B cell (primary cell): ENCODE data around the gene MGAT2. TPM values are rescaled to one million over a fixed set of nuclear protein-coding genes. Genes with fewer than 3 reads are reported as not detected.
A peak's percentile ranks its signal among the peaks of the same experiment; 100 is the strongest.
"Not testable (repeated sequence)": the region's sequence is repeated elsewhere in the genome, so short reads cannot be mapped to it uniquely, and the experiment has no call there.

Experiments used
- ATAC-seq: fragments of 200-7000 bp; cut with Tn5 transposase; one replicate; pipeline ENCODE4 v1.10.0; 2021; ENCODE audit warnings: low read depth, mild to moderate bottlenecking, moderate number of reproducible peaks, moderate library complexity
- CTCF ChIA-PET: fragments of 350-600 bp; sonication (Branson Sonifier 250); formaldehyde crosslinking; loops from one replicate; lab custom pipeline; 2021; ENCODE audit warnings: antibody characterized with exemption, inconsistent platforms; lab: Charles Lee
- POLR2A ChIA-PET: fragments of 350-600 bp; sonication (Branson Sonifier 250); formaldehyde crosslinking; loops from one replicate; lab custom pipeline; 2021; ENCODE audit warnings: antibody characterized with exemption; lab: Charles Lee
- DNase-seq: peaks from one replicate; pipeline ENCODE4 v3.0.0; 2013
- H2AFZ ChIP-seq: 2 replicates; pipeline ENCODE4 v1.6.1; 2012; ENCODE audit warnings: mild to moderate bottlenecking, low read depth, low read length; ENCODE audit not compliant: insufficient read depth, poor library complexity, severe bottlenecking
- H3K27ac ChIP-seq, 2 donors: 1 replicate in 1 of 2; 2 replicates in 1 of 2; pipeline ENCODE4 v1.5.1; 2012 to 2013; ENCODE audit warnings: low read length in 2 of 2, mild to moderate bottlenecking in 2 of 2, moderate library complexity in 1 of 2
- H3K27me3 ChIP-seq, 4 experiments: fragments of 200-600 bp in 1 of 4; sonication (generic) in 1 of 4; replicated peaks in 1 of 4; 1 replicate in 2 of 4; 2 replicates in 2 of 4; pipeline versions ENCODE4 v1.6.1 to v1.7.0; 2013 to 2016; ENCODE audit warnings: low read length in 3 of 4, mild to moderate bottlenecking in 2 of 4, mixed read lengths in 1 of 4, moderate library complexity in 1 of 4; ENCODE audit not compliant: insufficient read depth in 4 of 4, control insufficient read depth in 3 of 4; ENCODE audit errors: control extremely low read depth in 1 of 4
- H3K36me3 ChIP-seq, 2 experiments: replicated peaks in 1 of 2; 1 replicate in 1 of 2; 2 replicates in 1 of 2; pipeline versions ENCODE4 v1.6.1 to v1.7.1; 2013; ENCODE audit warnings: low read length in 1 of 2; ENCODE audit not compliant: insufficient read depth in 2 of 2, control insufficient read depth in 1 of 2; ENCODE audit errors: control extremely low read depth in 1 of 2, extremely low read depth in 1 of 2
- H3K4me1 ChIP-seq, 2 donors: fragments of 200-600 bp in 1 of 2; sonication (generic) in 1 of 2; 1 replicate in 1 of 2; 2 replicates in 1 of 2; pipeline versions ENCODE4 v1.5.1 to v1.6.1; 2013 to 2017; ENCODE audit warnings: low read length in 2 of 2; ENCODE audit not compliant: control insufficient read depth in 2 of 2, insufficient read depth in 2 of 2
- H3K4me2 ChIP-seq: replicated peaks from 2 replicates; pipeline ENCODE3; 2012; ENCODE audit warnings: mild to moderate bottlenecking, low read depth, low read length; ENCODE audit not compliant: poor library complexity, severe bottlenecking
- H3K4me3 ChIP-seq, 5 experiments: fragments of 200-600 bp in 1 of 5; sonication (generic) in 1 of 5; 1 replicate in 3 of 5; 2 replicates in 2 of 5; pipeline versions ENCODE4 v1.5.1 to v1.7.0; 2011 to 2016; ENCODE audit warnings: low read length in 4 of 5, mild to moderate bottlenecking in 4 of 5, low read depth in 2 of 5, control low read depth in 1 of 5, moderate library complexity in 1 of 5; ENCODE audit not compliant: insufficient read depth in 1 of 5; ENCODE audit errors: control extremely low read depth in 1 of 5, extremely low read depth in 1 of 5
- H3K79me2 ChIP-seq: fragments of 200-600 bp; sonication (generic); one replicate; pipeline ENCODE4 v1.6.0; 2016; ENCODE audit warnings: low read length; ENCODE audit not compliant: control insufficient read depth, insufficient read depth
- H3K9ac ChIP-seq: fragments of 200-600 bp; sonication (generic); 2 replicates; pipeline ENCODE4 v1.6.1; 2017; ENCODE audit warnings: mild to moderate bottlenecking, low read length, moderate library complexity
- H3K9me3 ChIP-seq, 3 donors: one replicate each; pipeline versions ENCODE4 v1.6.1 to v1.7.1; 2013; ENCODE audit warnings: low read length in 2 of 3; ENCODE audit not compliant: control insufficient read depth in 2 of 3, insufficient read depth in 1 of 3; ENCODE audit errors: control extremely low read depth in 1 of 3
- H4K20me1 ChIP-seq: 2 replicates; pipeline ENCODE4 v1.6.0; 2012; ENCODE audit warnings: mild to moderate bottlenecking, low read length; ENCODE audit not compliant: insufficient read depth, control insufficient read depth, poor library complexity, severe bottlenecking
- H3K27ac Mint-ChIP-seq: one replicate; pipeline ENCODE4 v1.8.0; 2021; ENCODE audit warnings: mixed read lengths
- H3K27me3 Mint-ChIP-seq: one replicate; pipeline ENCODE4 v1.8.0; 2021; ENCODE audit warnings: mixed read lengths
- H3K4me1 Mint-ChIP-seq: one replicate; pipeline ENCODE4 v1.8.0; 2021; ENCODE audit warnings: mixed read lengths
- H3K4me3 Mint-ChIP-seq: one replicate; pipeline ENCODE4 v1.8.0; 2021; ENCODE audit warnings: mixed read lengths
- H3K9me3 Mint-ChIP-seq: one replicate; pipeline ENCODE4 v1.8.0; 2022; ENCODE audit warnings: mixed read lengths; ENCODE audit not compliant: insufficient read depth
- CTCF ChIP-seq: fragments of 200-600 bp; IDR thresholded peaks from one replicate; pipeline ENCODE4 v1.8.0; 2022; ENCODE audit warnings: antibody characterized with exemption, mild to moderate bottlenecking
- EZH2 ChIP-seq: IDR thresholded peaks from 2 replicates; pipeline ENCODE4 v1.6.1; 2012; ENCODE audit warnings: borderline replicate concordance, low read depth, mild to moderate bottlenecking, moderate library complexity, low read length; ENCODE audit not compliant: insufficient read depth, poor library complexity, severe bottlenecking
- WGBS: methylation state at CpG from one replicate; pipeline ENCODE4 v1.1.5; 2013; ENCODE audit warnings: missing lambda C conversion rate; ENCODE audit not compliant: insufficient coverage; 5-methylcytosine and 5-hydroxymethylcytosine counted together
- intact Hi-C: fragments of 100-400 bp; cut with micrococcal nuclease; formaldehyde crosslinking; loops from one replicate; pipeline ENCODE4 v1.10.0; 2022
- polyA plus RNA-seq: library from polyadenylated mRNA; depleted of rRNA; stranded (reverse); fragments of >200 nt; gene quantifications from 2 replicates; pipeline ENCODE4 v1.2.3, GENCODE V29; 2012
- total RNA-seq, 2 donors: library from RNA; stranded (reverse); fragments of 120-200 nt in 1 of 2; gene quantifications; 1 replicate in 1 of 2; 2 replicates in 1 of 2; pipeline versions ENCODE4 v1.2.3 to v1.2.4, GENCODE V29; 2013 to 2022

The MGAT2 gene
- total and polyA plus RNA-seq, 2 donors (not counting 1 experiment from before 2014, with no cell fraction given) = 12.3 to 39.9 TPM

GRCh38 chr14:49584058-49584457, 36.5 kb upstream of the MGAT2 start:
- ChIA-PET POLR2A (interaction anchor here (3.4 kb wide), 1 partner anchor 36 kb away, joined by 53 read pairs; the partner anchor contains the start of genes MGAT2 and RPL36AL), CTCF (interaction anchor here (4.8 to 5.4 kb wide), 2 partner anchors 12 to 37 kb away, joined by 57 to 92 read pairs; partner anchors contain the start of genes LRR1, MGAT2 and RPL36AL)
- peaks cover 12 to 28% of the 10 kb centered on the region in 2 experiments for H3K36me3 ChIP-seq
- no peaks in the 10 kb centered on the region for H3K9me3 ChIP-seq
- Mint-ChIP-seq H3K9me3 (no peaks in the 10 kb centered on the region), H3K27ac (peak overlapping the region; percentile 81), H3K4me1 (peaks cover 55% of the 10 kb centered on the region), H3K27me3 (no peaks in the 10 kb centered on the region), H3K4me3 (peak overlapping the region; percentile 88)
- TF ChIP-seq EZH2 = no peak
- TF ChIP-seq CTCF = no peak
- H3K9ac ChIP-seq = peak overlapping the region; percentile 96
- no peaks in the 10 kb centered on the region for H3K27me3 ChIP-seq
- intact Hi-C loops = loop anchor here (10.0 kb wide), 1 partner anchor 951 kb away; the partner anchor contains the start of gene MAP4K5
- H3K4me1 ChIP-seq = peaks cover 17 to 24% of the 10 kb centered on the region in 2 donors
- peaks cover 72% of the 10 kb centered on the region for H3K79me2 ChIP-seq
- DNase-seq (no peak), ATAC-seq (no peak)
- H3K4me3 ChIP-seq = peak overlapping the region in 1 of 5 experiments; percentile 100
- peak overlapping the region in 1 of 2 donors; percentile 88 for H3K27ac ChIP-seq
- H4K20me1 ChIP-seq = peaks cover 51% of the 10 kb centered on the region
- no peak overlapping the region for H2AFZ ChIP-seq
- H3K4me2 ChIP-seq = peak overlapping the region; percentile 87
- 77% methylated on average over 8 of the region's 11 CpGs for WGBS

- Mint-ChIP-seq H3K4me1 (peaks cover 49% of the 10 kb centered on the region), H3K27ac (peak overlapping the region; percentile 100), H3K4me3 (peak overlapping the region; percentile 88)
- H3K9me3 Mint-ChIP-seq, H3K9me3 ChIP-seq, H3K27me3 ChIP-seq, ATAC-seq, H3K27me3 Mint-ChIP-seq, DNase-seq: not testable (repeated sequence)
- peaks cover 17 to 24% of the 10 kb centered on the region in 2 donors for H3K4me1 ChIP-seq
- H2AFZ ChIP-seq = peak overlapping the region; percentile 68
- peaks cover 10 to 28% of the 10 kb centered on the region in 2 experiments for H3K36me3 ChIP-seq
- peak overlapping the region; percentile 96 for H3K9ac ChIP-seq
- POLR2A ChIA-PET = interaction anchor here (0.7 to 3.4 kb wide), 8 partner anchors 9 to 785 kb away, joined by 3 to 53 read pairs (median 6); partner anchors contain the start of genes DNAAF2, KLHDC2, MGAT2 and RPL36AL
- 29% methylated on average over 24 of the region's 32 CpGs for WGBS
- peak overlapping the region; percentile 88 to 95 for H3K27ac ChIP-seq
- CTCF ChIA-PET = interaction anchor here (4.8 to 5.4 kb wide), 2 partner anchors 11 to 36 kb away, joined by 57 to 92 read pairs; partner anchors contain the start of genes LRR1, MGAT2 and RPL36AL
- intact Hi-C loops = loop anchor here (5.0 to 10.0 kb wide), 2 partner anchors 123 to 950 kb away; partner anchors contain the start of gene MAP4K5
- H3K4me2 ChIP-seq = peak overlapping the region; percentile 87
- H3K4me3 ChIP-seq = peak overlapping the region; percentile 70 to 100 (median 88)
- peaks cover 61% of the 10 kb centered on the region for H3K79me2 ChIP-seq
- H4K20me1 ChIP-seq = peaks cover 41% of the 10 kb centered on the region
These were observed 35.5 kb upstream of the MGAT2 start for GRCh38 chr14:49584981-49585640.
